Measurements from ENCODE around the gene CAMK1D. TPM values are rescaled to one million over a fixed set of nuclear protein-coding genes. Genes with fewer than 3 reads are reported as not detected.
A peak's percentile ranks its signal among the peaks of the same experiment; 100 is the strongest.

CAMK1D gene
- total and polyA plus RNA-seq, 2 of the 8 experiments (the other 6 are each of a cell fraction or from before 2014, with no cell fraction given) = 3.5 to 10.6 TPM

DNA sequence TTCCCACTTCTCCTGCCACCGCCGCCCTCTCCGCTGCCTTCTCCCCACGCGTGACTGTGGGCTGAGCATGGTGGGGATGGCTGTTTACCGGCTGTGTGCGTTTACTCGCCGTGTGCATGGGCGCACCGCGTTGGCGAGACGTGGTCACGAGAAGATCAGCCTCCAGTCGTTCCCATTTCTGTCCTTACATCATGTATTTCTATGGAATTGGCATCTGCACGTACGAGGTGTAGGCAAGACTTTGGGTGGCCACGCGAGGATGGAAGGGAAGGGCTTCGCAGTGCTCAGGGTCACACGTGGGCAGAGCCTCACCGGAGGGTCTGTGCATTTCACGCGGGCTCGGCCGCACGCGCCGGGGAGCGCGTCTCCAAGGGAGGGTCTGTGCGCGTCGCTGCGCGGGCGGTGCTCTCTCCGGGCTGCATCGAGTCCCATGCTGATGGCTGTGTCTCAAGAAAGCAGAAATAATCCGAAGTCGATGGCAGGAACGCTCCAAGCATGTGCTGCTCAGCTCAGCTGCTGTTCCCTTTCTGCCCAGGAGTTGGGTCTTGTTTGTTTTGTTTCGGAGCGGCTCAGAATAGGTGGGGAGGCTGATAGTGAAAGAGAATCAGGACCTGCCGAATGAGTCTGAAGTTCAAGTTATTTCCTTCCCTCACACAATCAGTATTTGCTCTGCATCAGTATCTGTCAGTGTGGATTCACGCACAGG lies 973 bp downstream of the CAMK1D start (continued):
- TF ChIP-seq ASH2L (IDR thresholded peaks at IDR 0.05; ENCODE audit: low read length) (peak; percentile 39), RBBP5 (IDR thresholded peaks at IDR 0.05; ENCODE audit: borderline replicate concordance, low read depth, low read length) (peak; percentile 96), YY1 (IDR thresholded peaks at IDR 0.05; ENCODE audit: low read depth, low read length) (0 out of 2 replicates have a peak, but pooled peaks have one; percentile 4), TAF1 (IDR thresholded peaks at IDR 0.05; ENCODE audit: low read depth, low read length) (0 out of 2 replicates have a peak, but pooled peaks have one; percentile 12), RNF2 (IDR thresholded peaks at IDR 0.05; ENCODE audit: borderline replicate concordance, low read depth, low read length, missing control alignments, poor library complexity, severe bottlenecking) (peak; percentile 51), HDAC2 (IDR thresholded peaks at IDR 0.05; ENCODE audit: borderline replicate concordance in 1 of 2, low read depth in 2 of 2, low read length in 2 of 2) (0 out of 4 replicates have a peak, but pooled peaks of 1 of the 2 experiments have one; percentile 27), KDM4A (IDR thresholded peaks at IDR 0.05; ENCODE audit: low read depth, low read length, severe bottlenecking) (peak; percentile 64), RAD21 (IDR thresholded peaks at IDR 0.05 in 1 of 2, conservative IDR thresholded peaks at IDR 0.05 in 1 of 2; ENCODE audit: low read depth in 2 of 2, low read length in 2 of 2) (peak in 1 of 2 experiments; percentile 9; a peak in 1 of 4 replicates)
- TF ChIP-seq, protein P1, sequence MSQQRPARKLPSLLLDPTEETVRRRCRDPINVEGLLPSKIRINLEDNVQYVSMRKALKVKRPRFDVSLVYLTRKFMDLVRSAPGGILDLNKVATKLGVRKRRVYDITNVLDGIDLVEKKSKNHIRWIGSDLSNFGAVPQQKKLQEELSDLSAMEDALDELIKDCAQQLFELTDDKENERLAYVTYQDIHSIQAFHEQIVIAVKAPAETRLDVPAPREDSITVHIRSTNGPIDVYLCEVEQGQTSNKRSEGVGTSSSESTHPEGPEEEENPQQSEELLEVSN (IDR thresholded peaks at IDR 0.05) = peak; percentile 61
- TF ChIP-seq, protein P2, sequence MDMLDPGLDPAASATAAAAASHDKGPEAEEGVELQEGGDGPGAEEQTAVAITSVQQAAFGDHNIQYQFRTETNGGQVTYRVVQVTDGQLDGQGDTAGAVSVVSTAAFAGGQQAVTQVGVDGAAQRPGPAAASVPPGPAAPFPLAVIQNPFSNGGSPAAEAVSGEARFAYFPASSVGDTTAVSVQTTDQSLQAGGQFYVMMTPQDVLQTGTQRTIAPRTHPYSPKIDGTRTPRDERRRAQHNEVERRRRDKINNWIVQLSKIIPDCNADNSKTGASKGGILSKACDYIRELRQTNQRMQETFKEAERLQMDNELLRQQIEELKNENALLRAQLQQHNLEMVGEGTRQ (IDR thresholded peaks at IDR 0.05; ENCODE audit: low read length) = no peak

Data from H1 (cell line).